ENCODE data around the gene ACP7.

ACP7 gene

GRCh38 chr19:39046037-39046821 lies 37.9 kb upstream of the ACP7 start:
- no peaks in the 10 kb centered on the region for H3K27me3 ChIP-seq
- no peaks in the 10 kb centered on the region; the same call in 1 of the 2 replicates for H3K9me3 ChIP-seq
- TF ChIP-seq CTCF (IDR thresholded peaks at IDR 0.05; ENCODE audit: low read depth, low read length) = no peak
- peak; percentile 21 for DNase-seq
- no peak overlapping the region for H3K4me3 ChIP-seq (ENCODE audit: low read depth, low read length)
- H3K36me3 ChIP-seq = no peaks in the 10 kb centered on the region
- H3K4me1 ChIP-seq = no peaks in the 10 kb centered on the region

GRCh38 chr19:39047073-39047472 lies 37.1 kb upstream of the ACP7 start:
- no peak for DNase-seq
- TF ChIP-seq CTCF (IDR thresholded peaks at IDR 0.05; ENCODE audit: low read depth, low read length) = no peak

GRCh38 chr19:39052243-39052746 lies 31.9 kb upstream of the ACP7 start:
- no peaks in the 10 kb centered on the region for H3K27me3 ChIP-seq
- H3K9me3 ChIP-seq = no peaks in the 10 kb centered on the region
- TF ChIP-seq CTCF (IDR thresholded peaks at IDR 0.05; ENCODE audit: low read depth, low read length) = peak; percentile 80
- no peak overlapping the region for H3K4me3 ChIP-seq (ENCODE audit: low read depth, low read length)
- H3K36me3 ChIP-seq = no peaks in the 10 kb centered on the region
- H3K4me1 ChIP-seq = no peaks in the 10 kb centered on the region
- DNase-seq = peak; percentile 76

More at GRCh38 chr19:39047073-39047472, 37.1 kb upstream of the ACP7 start:
- no peaks in the 10 kb centered on the region for H3K4me1 ChIP-seq
- H3K4me3 ChIP-seq (ENCODE audit: low read depth, low read length) = no peak overlapping the region
- no peaks in the 10 kb centered on the region for H3K36me3 ChIP-seq
- H3K9me3 ChIP-seq = no peaks in the 10 kb centered on the region; the same call in 1 of the 2 replicates
- no peaks in the 10 kb centered on the region for H3K27me3 ChIP-seq

- TF ChIP-seq CTCF (IDR thresholded peaks at IDR 0.05; ENCODE audit: low read depth, low read length) = no peak
- H3K36me3 ChIP-seq = no peaks in the 10 kb centered on the region
- DNase-seq = no peak
- no peaks in the 10 kb centered on the region for H3K4me1 ChIP-seq
- H3K9me3 ChIP-seq = no peaks in the 10 kb centered on the region
- H3K27me3 ChIP-seq = no peaks in the 10 kb centered on the region
- no peak overlapping the region for H3K4me3 ChIP-seq (ENCODE audit: low read depth, low read length)
Observed at GRCh38 chr19:39052846-39053245, 31.3 kb upstream of the ACP7 start.

- Histone ChIP-seq H3K4me1 (no peaks in the 10 kb centered on the region), H3K9me3 (no peaks in the 10 kb centered on the region), H3K4me3 (ENCODE audit: low read depth, low read length) (no peak overlapping the region), H3K36me3 (no peaks in the 10 kb centered on the region), H3K27me3 (no peaks in the 10 kb centered on the region)
- no peak for TF ChIP-seq CTCF (IDR thresholded peaks at IDR 0.05; ENCODE audit: low read depth, low read length)
- no peak for DNase-seq
Observed at GRCh38 chr19:39053276-39054090, 30.7 kb upstream of the ACP7 start.

Measured in BE2C (cell line).